WTC11 (cell line): ENCODE results near the gene SLC38A1. TPM values are rescaled to one million over a fixed set of nuclear protein-coding genes. Genes with fewer than 3 reads are reported as not detected.

Source experiments
- ATAC-seq: fragments of 200-7000 bp; cut with Tn5 transposase; 2 replicates; pipeline ENCODE4 v1.10.0; 2021; ENCODE audit warnings: mild to moderate bottlenecking, moderate library complexity
- CTCF ChIA-PET: fragments of 300-600 bp; sonication (Branson Sonifier 250); formaldehyde crosslinking; loops from one replicate; lab custom pipeline; 2021; ENCODE audit warnings: antibody characterized with exemption; lab: Charles Lee
- POLR2A ChIA-PET: fragments of 350-600 bp; sonication (Branson Sonifier 250); formaldehyde crosslinking; loops from one replicate; lab custom pipeline; 2021; ENCODE audit warnings: antibody characterized with exemption; lab: Charles Lee
- DNase-seq: peaks from one replicate; pipeline ENCODE4 v3.0.0; 2021; ENCODE audit warnings: low spot score
- H3K27ac Mint-ChIP-seq: 2 replicates; pipeline ENCODE4 v1.8.0; 2021; ENCODE audit warnings: mixed read lengths
- H3K27me3 Mint-ChIP-seq: 2 replicates; pipeline ENCODE4 v1.8.0; 2021; ENCODE audit warnings: low read depth, mild to moderate bottlenecking, moderate library complexity, mixed read lengths
- H3K36me3 Mint-ChIP-seq: 2 replicates; pipeline ENCODE4 v1.8.0; 2021; ENCODE audit warnings: mixed read lengths
- H3K4me1 Mint-ChIP-seq: 2 replicates; pipeline ENCODE4 v1.8.0; 2022; ENCODE audit warnings: mixed read lengths
- H3K4me3 Mint-ChIP-seq: 2 replicates; pipeline ENCODE4 v1.8.0; 2021; ENCODE audit warnings: mild to moderate bottlenecking, moderate library complexity, mixed read lengths
- H3K9me3 Mint-ChIP-seq: 2 replicates; pipeline ENCODE4 v1.8.0; 2021; ENCODE audit warnings: mixed read lengths
- ARID4B ChIP-seq: sonication (generic); formaldehyde crosslinking; IDR thresholded peaks from 2 replicates; pipeline ENCODE4 v1.8.0; 2023; ENCODE audit warnings: missing genetic modification reagents, mild to moderate bottlenecking, borderline replicate concordance
- ATF3 ChIP-seq: sonication (generic); formaldehyde crosslinking; conservative IDR thresholded peaks from 2 replicates; pipeline ENCODE4 v1.8.1; 2022; ENCODE audit warnings: mild to moderate bottlenecking, missing genetic modification reagents
- CBFB ChIP-seq: sonication (generic); formaldehyde crosslinking; IDR thresholded peaks from 2 replicates; pipeline ENCODE4 v1.8.1; 2022; ENCODE audit warnings: mild to moderate bottlenecking, low read depth, missing genetic modification reagents
- CREM ChIP-seq: sonication (generic); formaldehyde crosslinking; IDR thresholded peaks from 2 replicates; pipeline ENCODE4 v1.8.1; 2022; ENCODE audit warnings: mild to moderate bottlenecking, missing genetic modification reagents, moderate library complexity
- FOXK1 ChIP-seq: sonication (generic); formaldehyde crosslinking; IDR thresholded peaks from 2 replicates; pipeline ENCODE4 v1.8.0; 2022; ENCODE audit warnings: mild to moderate bottlenecking, moderate library complexity, missing genetic modification reagents
- GRHL2 ChIP-seq: fragments of 250-450 bp; sonication (Bioruptor Pico); IDR thresholded peaks from 2 replicates; pipeline ENCODE4 v1.8.0; 2022; ENCODE audit warnings: mild to moderate bottlenecking, moderate library complexity; ENCODE audit not compliant: insufficient replicate concordance, severe bottlenecking
- GTF2I ChIP-seq: fragments of 250-450 bp; sonication (Bioruptor Pico); conservative IDR thresholded peaks from 2 replicates; pipeline ENCODE4 v1.4.0; 2021; ENCODE audit warnings: mild to moderate bottlenecking
- MYBL2 ChIP-seq: sonication (generic); formaldehyde crosslinking; IDR thresholded peaks from 2 replicates; pipeline ENCODE4 v1.8.1; 2023; ENCODE audit warnings: mild to moderate bottlenecking, moderate library complexity, missing genetic modification reagents
- NR2C2 ChIP-seq: sonication (generic); formaldehyde crosslinking; IDR thresholded peaks from 2 replicates; pipeline ENCODE4 v1.8.0; 2022; ENCODE audit warnings: mild to moderate bottlenecking, missing genetic modification reagents
- PRDM15 ChIP-seq: sonication (generic); formaldehyde crosslinking; IDR thresholded peaks from 2 replicates; pipeline ENCODE4 v1.8.0; 2022; ENCODE audit warnings: missing genetic modification reagents
- ZNF138 ChIP-seq: sonication (generic); formaldehyde crosslinking; conservative IDR thresholded peaks from 2 replicates; pipeline ENCODE4 v1.8.1; 2022; ENCODE audit warnings: mild to moderate bottlenecking, moderate library complexity, missing genetic modification reagents
- ZNF396 ChIP-seq: fragments of 250-450 bp; sonication (Bioruptor Pico); IDR thresholded peaks from 2 replicates; pipeline ENCODE4 v1.8.0; 2021; ENCODE audit warnings: mild to moderate bottlenecking, moderate library complexity, borderline replicate concordance
- ZNF416 ChIP-seq: fragments of 250-450 bp; sonication (Bioruptor Pico); IDR thresholded peaks from 2 replicates; pipeline ENCODE4 v1.9.0; 2021; ENCODE audit warnings: mild to moderate bottlenecking, inconsistent platforms
- ZNF423 ChIP-seq: fragments of 250-450 bp; sonication (Bioruptor Pico); IDR thresholded peaks from 2 replicates; pipeline ENCODE4 v2.1.2; 2022; ENCODE audit warnings: mild to moderate bottlenecking, moderate library complexity
- total RNA-seq: library from RNA; stranded (reverse); gene quantifications from 3 replicates; pipeline ENCODE4 v1.2.3, GENCODE V29; 2021
- TF ChIP-seq, protein P1 (sequence below): sonication (generic); formaldehyde crosslinking; IDR thresholded peaks from 2 replicates; pipeline ENCODE4 v1.8.0; 2022; ENCODE audit warnings: mild to moderate bottlenecking, missing genetic modification reagents
- TF ChIP-seq, protein P2 (sequence below): fragments of 250-450 bp; sonication (Bioruptor Pico); conservative IDR thresholded peaks from 2 replicates; pipeline ENCODE4 v1.9.0; 2021; ENCODE audit warnings: mild to moderate bottlenecking
- TF ChIP-seq, protein P3 (sequence below): sonication (generic); formaldehyde crosslinking; IDR thresholded peaks from 2 replicates; pipeline ENCODE4 v1.8.1; 2023; ENCODE audit warnings: mild to moderate bottlenecking, missing genetic modification reagents, moderate library complexity

SLC38A1 gene
- total RNA-seq, 1 experiment from 2014 or later = 179 TPM

DNA sequence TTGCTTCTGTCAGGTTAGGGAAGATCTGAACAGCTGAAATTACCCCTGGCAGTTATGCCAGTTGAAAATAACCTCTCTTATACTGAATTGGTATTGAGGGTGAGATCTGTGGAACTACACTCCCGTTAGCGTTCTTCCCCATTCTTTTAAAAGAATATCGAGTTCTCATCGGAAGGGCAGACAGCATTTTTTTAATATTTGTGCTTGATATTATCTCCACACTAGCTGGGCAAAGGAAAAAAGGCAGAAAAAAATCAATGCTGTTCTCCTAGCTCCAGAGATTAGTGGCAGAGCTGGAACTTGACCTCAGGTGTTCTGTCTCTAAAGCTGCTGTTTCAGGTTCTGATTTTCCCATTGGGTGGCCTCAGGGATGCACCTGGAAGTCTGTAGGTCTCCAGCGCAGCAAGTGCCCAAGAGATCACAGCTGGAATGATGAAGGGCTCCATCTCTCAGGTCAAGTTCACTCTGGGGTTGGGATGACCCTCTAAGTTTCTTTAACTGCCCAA, 67.5 kb downstream of the SLC38A1 start (continued):
- TF ChIP-seq FOXK1 (CRISPR knock-in tag) (no peak), ZNF396 (CRISPR knock-in tag) (no peak), ZNF423 (CRISPR knock-in tag) (no peak)

- DNase-seq = no peak
- ChIA-PET CTCF (interaction anchor here (1.2 kb wide), 1 partner anchor 76 kb away, joined by 4 read pairs; no protein-coding TSS in a partner anchor), POLR2A (no interaction called here)
- Mint-ChIP-seq H3K27ac (no peak overlapping the region), H3K36me3 (peaks cover 96% of the 10 kb centered on the region), H3K4me1 (no peaks in the 10 kb centered on the region), H3K27me3 (no peaks in the 10 kb centered on the region), H3K9me3 (peaks cover 32% of the 10 kb centered on the region), H3K4me3 (no peak overlapping the region)
- TF ChIP-seq GRHL2 (no peak), MYBL2 (CRISPR knock-in tag) (no peak), GTF2I (no peak), ZNF138 (no peak)
- ATAC-seq = no peak
Observed at GRCh38 chr12:46200551-46200950, 68.3 kb downstream of the SLC38A1 start.

GRCh38 chr12:46198913-46199312, 69.9 kb downstream of the SLC38A1 start:
- Mint-ChIP-seq H3K27ac (no peak overlapping the region), H3K4me3 (no peak overlapping the region), H3K9me3 (peaks cover 48% of the 10 kb centered on the region), H3K36me3 (peaks cover 96% of the 10 kb centered on the region), H3K4me1 (no peaks in the 10 kb centered on the region), H3K27me3 (peaks cover 4% of the 10 kb centered on the region; the same call in 1 of the 2 replicates)
- DNase-seq = no peak
- POLR2A ChIA-PET = no interaction called here
- CTCF ChIA-PET = no interaction called here
- no peak for ATAC-seq
- TF ChIP-seq ARID4B (no peak), ZNF416 (no peak), NR2C2 (CRISPR knock-in tag) (no peak), CREM (CRISPR knock-in tag) (no peak), PRDM15 (CRISPR knock-in tag) (no peak), CBFB (CRISPR knock-in tag) (no peak), ATF3 (CRISPR knock-in tag) (no peak)
- TF ChIP-seq, protein P1, sequence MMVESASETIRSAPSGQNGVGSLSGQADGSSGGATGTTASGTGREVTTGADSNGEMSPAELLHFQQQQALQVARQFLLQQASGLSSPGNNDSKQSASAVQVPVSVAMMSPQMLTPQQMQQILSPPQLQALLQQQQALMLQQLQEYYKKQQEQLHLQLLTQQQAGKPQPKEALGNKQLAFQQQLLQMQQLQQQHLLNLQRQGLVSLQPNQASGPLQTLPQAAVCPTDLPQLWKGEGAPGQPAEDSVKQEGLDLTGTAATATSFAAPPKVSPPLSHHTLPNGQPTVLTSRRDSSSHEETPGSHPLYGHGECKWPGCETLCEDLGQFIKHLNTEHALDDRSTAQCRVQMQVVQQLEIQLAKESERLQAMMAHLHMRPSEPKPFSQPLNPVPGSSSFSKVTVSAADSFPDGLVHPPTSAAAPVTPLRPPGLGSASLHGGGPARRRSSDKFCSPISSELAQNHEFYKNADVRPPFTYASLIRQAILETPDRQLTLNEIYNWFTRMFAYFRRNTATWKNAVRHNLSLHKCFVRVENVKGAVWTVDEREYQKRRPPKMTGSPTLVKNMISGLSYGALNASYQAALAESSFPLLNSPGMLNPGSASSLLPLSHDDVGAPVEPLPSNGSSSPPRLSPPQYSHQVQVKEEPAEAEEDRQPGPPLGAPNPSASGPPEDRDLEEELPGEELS = no peak
- TF ChIP-seq, protein P2, sequence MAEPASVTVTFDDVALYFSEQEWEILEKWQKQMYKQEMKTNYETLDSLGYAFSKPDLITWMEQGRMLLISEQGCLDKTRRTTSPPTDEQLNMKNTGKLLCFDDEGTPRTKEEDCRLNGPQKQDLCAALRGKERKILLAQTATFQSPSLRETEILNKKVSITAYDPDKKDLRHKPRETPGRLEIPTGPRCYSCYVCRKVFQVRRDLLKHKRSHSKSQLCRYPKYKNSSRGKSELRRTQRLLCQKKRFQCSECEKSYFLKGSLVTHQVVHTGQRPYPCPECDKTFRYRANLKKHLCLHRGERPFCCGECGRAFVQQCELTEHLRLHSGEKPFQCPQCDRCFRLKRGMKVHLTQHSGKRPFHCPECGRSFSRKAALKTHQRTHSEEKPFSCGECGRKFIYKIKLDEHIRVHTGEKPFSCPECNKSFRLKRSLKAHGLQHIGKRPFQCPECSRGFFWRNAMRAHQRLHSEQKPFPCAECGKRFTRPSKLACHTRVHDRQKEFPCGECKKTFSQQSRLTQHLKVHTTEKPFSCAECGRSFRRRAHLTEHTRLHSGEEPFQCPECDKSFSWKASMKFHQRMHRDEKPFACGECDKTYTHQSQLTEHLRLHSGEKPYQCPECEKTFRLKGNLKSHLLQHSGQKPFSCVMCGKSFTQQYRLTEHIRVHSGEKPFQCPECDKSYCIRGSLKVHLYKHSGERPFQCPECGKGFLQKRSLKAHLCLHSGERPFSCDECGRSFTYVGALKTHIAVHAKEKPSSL (CRISPR knock-in tag) = no peak
- TF ChIP-seq, protein P3, sequence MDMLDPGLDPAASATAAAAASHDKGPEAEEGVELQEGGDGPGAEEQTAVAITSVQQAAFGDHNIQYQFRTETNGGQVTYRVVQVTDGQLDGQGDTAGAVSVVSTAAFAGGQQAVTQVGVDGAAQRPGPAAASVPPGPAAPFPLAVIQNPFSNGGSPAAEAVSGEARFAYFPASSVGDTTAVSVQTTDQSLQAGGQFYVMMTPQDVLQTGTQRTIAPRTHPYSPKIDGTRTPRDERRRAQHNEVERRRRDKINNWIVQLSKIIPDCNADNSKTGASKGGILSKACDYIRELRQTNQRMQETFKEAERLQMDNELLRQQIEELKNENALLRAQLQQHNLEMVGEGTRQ = no peak
